ENCODE data around the gene KPNB1.

Gene KPNB1

GRCh38 chr17:47620503-47621245 is 29.0 kb upstream of the KPNB1 start:
- no peak overlapping the region for H3K4me3 ChIP-seq (IDR thresholded peaks at IDR 0.05; ENCODE audit: insufficient read depth, low read depth, low read length)
- H3K9ac ChIP-seq, result no peak overlapping the region
- H3K27ac ChIP-seq, result no peak overlapping the region
- H3K36me3 ChIP-seq (ENCODE audit: insufficient read depth), result no peaks in the 10 kb centered on the region; the same call in 1 of the 2 replicates
- H3K4me1 ChIP-seq (ENCODE audit: low read depth, poor library complexity, severe bottlenecking), result peaks cover 48% of the 10 kb centered on the region
- no peaks in the 10 kb centered on the region for H4K20me1 ChIP-seq (ENCODE audit: insufficient read depth)
- no peak overlapping the region for H2AFZ ChIP-seq (ENCODE audit: low read depth)
- no peaks in the 10 kb centered on the region for H3K79me2 ChIP-seq (ENCODE audit: insufficient read depth, low read depth)
- TF ChIP-seq CTCF (conservative IDR thresholded peaks at IDR 0.05; ENCODE audit: low read depth, low read length), result no peak
- H3K4me2 ChIP-seq, result no peak overlapping the region
- no peaks in the 10 kb centered on the region for H3K27me3 ChIP-seq (ENCODE audit: insufficient read depth, low read depth)

GRCh38 chr17:47621293-47622179 is 28.2 kb upstream of the KPNB1 start:
- H3K4me1 ChIP-seq (ENCODE audit: low read depth, poor library complexity, severe bottlenecking), result peaks cover 43% of the 10 kb centered on the region
- no peaks in the 10 kb centered on the region; the same call in 1 of the 2 replicates for H3K36me3 ChIP-seq (ENCODE audit: insufficient read depth)
- H3K27me3 ChIP-seq (ENCODE audit: insufficient read depth, low read depth), result no peaks in the 10 kb centered on the region
- TF ChIP-seq CTCF (conservative IDR thresholded peaks at IDR 0.05; ENCODE audit: low read depth, low read length), result no peak
- no peak overlapping the region for H3K9ac ChIP-seq
- H3K4me3 ChIP-seq (IDR thresholded peaks at IDR 0.05; ENCODE audit: insufficient read depth, low read depth, low read length), result no peak overlapping the region
- H3K79me2 ChIP-seq (ENCODE audit: insufficient read depth, low read depth), result no peaks in the 10 kb centered on the region
- no peak overlapping the region for H3K4me2 ChIP-seq
- no peaks in the 10 kb centered on the region for H4K20me1 ChIP-seq (ENCODE audit: insufficient read depth)
- no peak overlapping the region for H2AFZ ChIP-seq (ENCODE audit: low read depth)
- no peak overlapping the region for H3K27ac ChIP-seq

GRCh38 chr17:47622180-47622549 is 27.6 kb upstream of the KPNB1 start:
- Histone ChIP-seq H3K4me3 (IDR thresholded peaks at IDR 0.05; ENCODE audit: insufficient read depth, low read depth, low read length) (no peak overlapping the region), H3K4me2 (no peak overlapping the region)

GRCh38 chr17:47624727-47625068 is 25.0 kb upstream of the KPNB1 start:
- Histone ChIP-seq H3K27ac (no peak overlapping the region), H3K9ac (no peak overlapping the region), H3K4me3 (IDR thresholded peaks at IDR 0.05; ENCODE audit: insufficient read depth, low read depth, low read length) (no peak overlapping the region), H4K20me1 (ENCODE audit: insufficient read depth) (no peaks in the 10 kb centered on the region), H3K27me3 (ENCODE audit: insufficient read depth, low read depth) (no peaks in the 10 kb centered on the region), H3K4me1 (ENCODE audit: low read depth, poor library complexity, severe bottlenecking) (peaks cover 16% of the 10 kb centered on the region), H3K4me2 (no peak overlapping the region), H3K36me3 (ENCODE audit: insufficient read depth) (no peaks in the 10 kb centered on the region; the same call in 1 of the 2 replicates), H3K79me2 (ENCODE audit: insufficient read depth, low read depth) (no peaks in the 10 kb centered on the region), H2AFZ (ENCODE audit: low read depth) (no peak overlapping the region)
- TF ChIP-seq CTCF (conservative IDR thresholded peaks at IDR 0.05; ENCODE audit: low read depth, low read length), result no peak

More at GRCh38 chr17:47622180-47622549, 27.6 kb upstream of the KPNB1 start:
- Histone ChIP-seq H4K20me1 (ENCODE audit: insufficient read depth) (no peaks in the 10 kb centered on the region), H3K27me3 (ENCODE audit: insufficient read depth, low read depth) (no peaks in the 10 kb centered on the region), H3K4me1 (ENCODE audit: low read depth, poor library complexity, severe bottlenecking) (peaks cover 41% of the 10 kb centered on the region), H3K79me2 (ENCODE audit: insufficient read depth, low read depth) (no peaks in the 10 kb centered on the region), H3K36me3 (ENCODE audit: insufficient read depth) (no peaks in the 10 kb centered on the region; the same call in 1 of the 2 replicates), H3K9ac (no peak overlapping the region), H2AFZ (ENCODE audit: low read depth) (no peak overlapping the region), H3K27ac (no peak overlapping the region)
- no peak for TF ChIP-seq CTCF (conservative IDR thresholded peaks at IDR 0.05; ENCODE audit: low read depth, low read length)

Data from KMS-11 (cell line).